Measurements from ENCODE around the gene GRM3. TPM values are rescaled to one million over a fixed set of nuclear protein-coding genes. Genes with fewer than 3 reads are reported as not detected.

Gene GRM3
- total and polyA plus RNA-seq, 2 of the 8 experiments (the other 6 are each of a cell fraction or from before 2014, with no cell fraction given) = 3.1 to 4.2 TPM

DNA sequence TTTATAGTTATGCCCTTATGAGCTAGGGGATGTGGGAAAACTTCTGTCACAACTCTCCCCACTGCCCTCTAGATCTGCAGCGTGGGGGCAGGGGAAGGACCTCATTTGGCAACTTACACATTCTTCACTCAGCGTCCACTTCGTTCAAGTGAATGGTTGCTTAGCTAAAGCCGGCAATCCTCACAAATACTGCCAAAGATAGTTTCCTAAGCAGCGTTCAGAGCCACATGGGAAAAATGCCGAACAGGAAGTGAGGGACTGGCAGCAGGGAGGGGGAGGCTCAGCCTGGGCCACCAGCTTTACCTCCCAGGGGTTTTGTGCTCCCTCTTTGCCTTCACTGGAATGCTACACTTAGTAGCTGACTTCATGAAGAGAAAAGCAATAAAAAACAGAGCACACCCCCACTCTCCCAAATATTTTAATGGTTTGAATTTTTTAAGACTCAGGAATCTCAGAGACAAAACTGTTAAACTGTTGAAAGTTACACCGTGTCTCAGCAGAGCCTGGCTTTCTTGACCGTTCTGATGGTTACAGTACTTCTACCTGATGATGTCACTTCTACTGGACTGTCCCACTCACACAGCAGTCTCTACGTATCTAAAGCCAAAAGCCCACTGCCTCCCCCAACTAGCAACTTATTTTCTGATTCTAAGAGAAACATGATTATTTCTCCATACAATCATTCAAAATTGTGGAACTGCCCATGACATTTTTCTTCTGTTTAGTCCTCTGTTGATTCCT lies 10.4 kb downstream of the GRM3 start:
- no peak overlapping the region for H3K56ac ChIP-seq (replicated peaks; ENCODE audit: insufficient read length, low read depth, low read length)
- peak overlapping the region in 1 of 2 experiments; percentile 36; a peak in 2 of 4 replicates for H3K4me2 ChIP-seq (ENCODE audit: insufficient read depth in 1 of 2, low read depth in 2 of 2, low read length in 2 of 2)
- H3K4me1 ChIP-seq (replicated peaks in 1 of 4; ENCODE audit: control insufficient read depth in 3 of 4, insufficient read depth in 4 of 4, low read length in 3 of 4) = peaks cover 0 to 5% (median 0%) of the 10 kb centered on the region in 4 experiments; a peak in 1 of 7 replicates
- H3K23me2 ChIP-seq (ENCODE audit: low read depth, low read length) = no peaks in the 10 kb centered on the region; the same call in 1 of the 2 replicates
- no peak overlapping the region for H3K9ac ChIP-seq (replicated peaks in 1 of 4; ENCODE audit: extremely low read depth in 1 of 4, low read depth in 3 of 4, low read length in 3 of 4)
- H3K79me1 ChIP-seq (ENCODE audit: low read depth, low read length) = no peaks in the 10 kb centered on the region
- no peaks in the 10 kb centered on the region for H3K79me2 ChIP-seq (ENCODE audit: control insufficient read depth in 1 of 2, insufficient read depth in 2 of 2, low read length in 2 of 2)
- H3K36me3 ChIP-seq (ENCODE audit: control insufficient read depth in 2 of 4, insufficient read depth in 4 of 4, low read length in 3 of 4) = no peaks in the 10 kb centered on the region
- peak overlapping the region; percentile 15; the same call in 1 of the 2 replicates for H2BK5ac ChIP-seq (ENCODE audit: low read depth, low read length)
- peak; percentile 30 for TF ChIP-seq ASH2L (IDR thresholded peaks at IDR 0.05; ENCODE audit: low read length)
- TF ChIP-seq POLR2A (IDR thresholded peaks at IDR 0.05; ENCODE audit: control extremely low read depth in 1 of 2, low read depth in 2 of 2, low read length in 2 of 2) = no peak
- no peak overlapping the region for H2BK12ac ChIP-seq (ENCODE audit: low read depth, low read length)
- DNase-seq (ENCODE audit: low read depth in 1 of 2, low spot score in 2 of 2) (no peak), FAIRE-seq (no peak)
- no peak overlapping the region for H2BK120ac ChIP-seq (replicated peaks; ENCODE audit: low read depth, low read length)
- no peak overlapping the region for H3K27ac ChIP-seq (ENCODE audit: low read depth, low read length)
- H2AFZ ChIP-seq (ENCODE audit: low read length) = peak overlapping the region; percentile 99
- no peak overlapping the region for H4K91ac ChIP-seq (replicated peaks; ENCODE audit: insufficient read length, low read length)
- H3K27me3 ChIP-seq (replicated peaks in 1 of 4; ENCODE audit: control insufficient read depth in 3 of 4, extremely low read depth in 1 of 4, insufficient read depth in 3 of 4, low read length in 3 of 4) = no peaks in the 10 kb centered on the region
- no peak overlapping the region for H3K4ac ChIP-seq (replicated peaks; ENCODE audit: insufficient read length, low read depth, low read length)
- CTCF ChIA-PET (ENCODE audit: partially characterized antibody) = interaction anchor here (1.0 to 1.6 kb wide), 2 partner anchors 13 to 56 kb away, joined by 3 to 6 read pairs; no protein-coding TSS in a partner anchor
- H4K8ac ChIP-seq (ENCODE audit: extremely low read depth, insufficient read depth, low read length) = no peak overlapping the region
- H3K14ac ChIP-seq (ENCODE audit: insufficient read length) = no peak overlapping the region
- no peak overlapping the region for H3K4me3 ChIP-seq (ENCODE audit: extremely low read depth in 1 of 4, insufficient read depth in 2 of 4, low read depth in 3 of 4, low read length in 4 of 4)
- WGBS, 2 experiments (ENCODE audit: extremely low coverage in 1 of 2, insufficient coverage in 1 of 2, insufficient read length in 1 of 2, insufficient replicate concordance in 2 of 2, low coverage in 1 of 2, low lambda C conversion rate in 2 of 2, missing lambda C conversion rate in 1 of 2) = 80% methylated on average over 9 of the region's 9 CpGs; no CpG with 5 or more reads in 1 of the 2 experiments
- H2BK15ac ChIP-seq (ENCODE audit: low read length) = no peak overlapping the region; the same call in 1 of the 2 replicates
- no peak overlapping the region for H3K18ac ChIP-seq (ENCODE audit: extremely low read depth, low read length)
- H4K5ac ChIP-seq (ENCODE audit: insufficient read length, low read depth, low read length) = no peak overlapping the region
- no peak overlapping the region for H2AK5ac ChIP-seq (ENCODE audit: low read depth, low read length)
- H3K23ac ChIP-seq (ENCODE audit: insufficient read length) = no peak overlapping the region
- H4K20me1 ChIP-seq (replicated peaks in 1 of 2; ENCODE audit: control insufficient read depth in 1 of 2, insufficient read depth in 2 of 2, low read length in 2 of 2) = no peaks in the 10 kb centered on the region
- POLR2A ChIA-PET (ENCODE audit: partially characterized antibody) = interaction anchor here (2.1 kb wide), 1 partner anchor 10 kb away, joined by 8 read pairs; the partner anchor contains the start of gene GRM3
- H2BK20ac ChIP-seq (ENCODE audit: low read length) = no peak overlapping the region
- no peaks in the 10 kb centered on the region for H3K9me3 ChIP-seq (ENCODE audit: insufficient read depth in 2 of 2, low read depth in 1 of 2, low read length in 1 of 2)

Measured in H1 (cell line).